HG03159 (cell line): Measurements from ENCODE around the gene NBPF1.
"Not testable (repeated sequence)": the region's sequence is repeated elsewhere in the genome, so short reads cannot be mapped to it uniquely, and the experiment has no call there.

Experiments used
- ATAC-seq: cut with Tn5 transposase; IDR thresholded peaks from one replicate; pipeline ENCODE4 v1.9.1; 2021; ENCODE audit warnings: mild to moderate bottlenecking, moderate library complexity; ENCODE audit not compliant: unreplicated experiment

Gene NBPF1

DNA sequence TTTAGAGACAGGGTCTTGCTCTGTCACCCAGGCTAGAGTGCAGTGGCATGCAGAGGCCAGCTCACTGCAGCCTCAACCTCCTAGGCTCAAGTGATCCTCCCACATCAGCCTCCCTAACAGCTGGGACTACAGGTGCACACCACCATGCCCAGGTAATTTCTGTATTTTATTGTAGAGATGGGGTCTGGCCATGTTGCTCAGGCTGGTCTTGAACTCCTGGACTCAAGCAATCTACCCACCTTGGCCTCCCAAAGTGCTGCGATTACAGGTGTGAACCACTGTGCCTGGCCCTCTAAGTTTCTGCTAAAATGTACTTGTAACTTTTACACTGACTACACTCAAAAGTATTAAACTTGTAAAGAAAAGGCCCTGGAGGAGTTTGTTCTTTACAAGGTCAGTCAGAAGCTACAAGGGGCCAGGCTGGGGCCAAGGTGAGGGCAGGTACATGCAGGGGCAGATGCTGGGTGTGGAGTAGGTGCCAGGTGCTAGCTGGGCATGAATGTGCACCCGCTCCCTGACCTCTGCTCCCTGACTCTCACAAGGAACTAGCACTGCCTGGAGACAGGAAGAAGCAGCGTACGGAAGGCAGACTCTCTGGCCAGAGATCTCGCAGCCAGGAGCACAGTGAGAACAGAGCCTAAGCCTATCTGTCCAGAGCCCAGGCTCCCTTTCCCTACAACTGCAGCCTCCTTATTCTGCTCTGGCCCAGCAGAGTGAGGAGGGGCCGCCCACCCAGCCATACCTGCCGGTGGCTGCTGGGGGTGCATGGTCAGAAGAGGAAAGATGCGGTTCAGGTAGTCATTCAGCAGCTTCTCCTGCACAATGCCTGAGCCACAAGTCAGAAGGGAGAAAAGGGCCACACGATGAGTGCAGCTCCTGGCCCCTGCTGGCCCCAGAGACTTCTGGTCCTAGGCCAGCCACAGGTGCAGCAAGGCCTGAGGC is 28.9 kb upstream of the NBPF1 start:
- not testable (repeated sequence) for ATAC-seq

DNA sequence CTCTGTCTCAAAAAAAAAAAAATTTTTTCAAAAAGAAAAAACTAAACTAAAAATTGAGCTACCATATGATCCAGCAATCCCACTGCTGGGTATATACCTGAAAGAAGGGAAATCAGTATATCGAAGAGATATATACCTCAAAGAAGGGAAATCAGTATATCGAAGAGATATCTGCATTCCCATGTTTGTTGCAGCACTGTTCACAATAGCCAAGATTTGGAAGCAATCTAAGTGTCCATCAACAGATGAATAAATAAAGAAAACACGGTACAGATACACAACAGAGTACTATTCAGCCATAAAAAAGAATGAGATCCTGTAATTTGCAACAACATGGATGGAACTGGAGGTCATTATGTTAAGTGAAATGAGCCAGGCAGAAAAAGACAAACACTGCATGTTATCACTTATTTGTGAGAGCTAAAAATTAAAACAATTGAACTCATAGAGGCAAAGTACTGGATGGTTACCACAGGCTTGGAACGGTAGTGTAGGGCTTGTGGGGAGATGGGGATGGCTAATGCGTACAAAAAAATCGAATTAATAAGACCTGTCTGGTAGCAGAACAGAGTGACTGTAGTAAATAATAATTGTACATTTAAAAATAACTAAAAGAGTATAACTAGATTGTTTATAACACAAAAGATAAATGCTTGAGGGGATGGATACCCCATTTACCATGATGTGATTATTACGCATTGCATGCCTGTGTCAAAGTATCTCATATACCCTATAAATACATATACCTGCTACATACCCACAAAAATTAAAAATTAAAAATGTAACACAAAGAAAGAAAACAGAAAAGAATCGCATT is 28.0 kb upstream of the NBPF1 start:
- ATAC-seq, result not testable (repeated sequence)

GRCh38 chr1:16639091-16640031 is 26.0 kb upstream of the NBPF1 start:
- not testable (repeated sequence) for ATAC-seq

- ATAC-seq, result not testable (repeated sequence)
Observed at GRCh38 chr1:16637941-16638778, 24.8 kb upstream of the NBPF1 start.

DNA sequence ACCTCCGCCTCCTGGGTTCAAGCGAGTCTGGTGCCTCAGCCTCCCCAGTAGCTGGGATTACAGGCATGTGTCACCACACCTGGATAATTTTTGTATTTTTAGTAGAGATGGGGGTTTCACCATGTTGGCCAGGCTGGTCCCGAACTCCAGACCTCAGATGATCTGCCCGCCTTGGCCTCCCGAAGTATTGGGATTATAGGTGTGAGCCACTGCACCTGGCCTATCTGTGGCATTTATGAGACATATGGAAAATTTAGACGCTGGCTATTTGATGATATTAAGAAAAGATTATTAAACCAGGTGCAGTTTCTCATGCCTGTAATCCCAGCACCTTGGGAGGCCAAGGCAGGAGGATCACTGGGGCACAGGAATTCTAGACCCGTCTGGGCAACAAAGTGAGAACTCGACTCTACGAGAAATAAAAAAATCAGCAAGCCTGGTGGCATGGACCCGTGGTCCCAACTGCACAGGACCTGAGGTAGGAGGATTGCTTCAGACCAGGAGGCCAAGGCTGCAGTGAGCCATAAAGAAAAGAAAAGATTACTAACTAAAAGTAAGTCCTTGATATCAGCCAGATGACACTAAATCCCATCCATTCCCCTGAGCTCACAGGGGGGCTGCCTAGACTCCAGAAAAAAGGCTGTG is 23.3 kb upstream of the NBPF1 start:
- not testable (repeated sequence) for ATAC-seq

GRCh38 chr1:16635959-16636358 is 22.6 kb upstream of the NBPF1 start:
- not testable (repeated sequence) for ATAC-seq

DNA sequence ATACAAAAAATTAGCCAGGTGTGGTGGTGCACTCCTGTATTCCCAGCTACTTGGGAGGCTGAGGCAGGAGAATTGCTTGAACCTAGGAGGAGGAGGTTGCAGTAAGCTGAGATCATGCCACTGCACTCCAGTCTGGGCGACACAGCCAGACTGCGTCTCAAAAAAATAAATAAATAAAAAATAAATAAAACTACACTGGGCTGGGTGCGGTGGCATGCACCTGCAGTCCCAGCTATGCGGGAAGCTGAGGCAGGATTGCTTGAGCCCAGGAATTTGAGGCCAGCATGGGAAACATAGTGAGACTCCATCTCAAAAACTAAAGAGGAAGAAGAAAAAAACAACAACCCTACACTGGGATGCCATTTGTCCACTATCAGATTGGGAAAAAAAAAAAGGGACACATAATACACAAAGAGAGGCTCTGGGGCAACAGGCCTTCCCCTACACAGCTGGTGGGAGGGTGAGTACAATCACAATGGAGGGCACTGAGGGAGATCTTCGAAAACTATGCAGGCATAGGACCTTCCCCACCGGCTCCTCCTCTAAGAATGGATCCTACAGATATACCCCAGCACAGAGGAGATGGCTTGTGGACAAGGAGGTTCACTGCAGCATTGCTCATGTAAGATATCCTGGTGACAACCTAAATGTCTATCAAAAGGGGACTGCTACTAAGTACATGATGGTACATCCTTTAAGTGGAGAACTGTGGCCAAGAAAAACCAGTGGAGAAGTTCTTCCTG is 20.3 kb upstream of the NBPF1 start:
- not testable (repeated sequence) for ATAC-seq

GRCh38 chr1:16632044-16632850 is 18.9 kb upstream of the NBPF1 start:
- not testable (repeated sequence) for ATAC-seq

DNA sequence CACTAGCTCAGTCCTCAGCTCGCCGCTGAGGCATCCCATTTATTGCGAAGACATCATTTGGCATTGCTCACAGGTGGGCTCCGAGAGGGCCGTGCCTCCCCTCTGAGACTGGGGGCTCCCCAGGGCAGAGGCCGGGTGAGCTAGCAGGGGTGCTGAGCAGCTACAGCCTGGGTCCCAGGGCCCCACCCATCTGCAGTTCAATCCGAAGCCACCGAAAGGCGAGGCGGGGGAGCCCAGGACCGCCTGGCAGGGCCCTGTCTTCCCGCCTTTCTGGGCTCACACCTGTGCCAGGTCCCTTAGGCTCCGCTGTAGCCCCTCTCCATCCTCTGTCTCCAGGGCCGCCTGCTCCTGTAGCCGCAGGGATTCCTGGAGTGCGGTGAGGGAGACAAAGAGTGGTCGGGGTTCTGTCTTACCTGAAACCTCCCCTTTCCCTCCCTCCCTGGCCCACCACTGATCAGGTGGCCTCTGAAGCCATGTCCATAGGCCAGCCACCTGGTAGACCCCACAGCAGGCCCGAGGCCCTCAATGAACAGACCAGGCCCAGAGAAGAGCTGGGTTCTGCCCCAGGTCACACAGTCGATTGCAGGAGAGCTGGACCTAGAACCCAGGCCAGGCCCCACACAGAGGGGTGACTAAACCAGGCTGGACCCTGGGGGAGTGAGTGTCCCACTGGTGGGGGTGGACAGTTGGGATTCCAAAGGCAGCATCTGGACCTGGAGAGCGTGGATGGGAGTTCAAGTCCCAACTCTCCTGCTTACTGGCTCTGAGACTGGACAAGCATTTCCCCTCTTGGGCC is 18.1 kb upstream of the NBPF1 start:
- ATAC-seq, result no peak

DNA sequence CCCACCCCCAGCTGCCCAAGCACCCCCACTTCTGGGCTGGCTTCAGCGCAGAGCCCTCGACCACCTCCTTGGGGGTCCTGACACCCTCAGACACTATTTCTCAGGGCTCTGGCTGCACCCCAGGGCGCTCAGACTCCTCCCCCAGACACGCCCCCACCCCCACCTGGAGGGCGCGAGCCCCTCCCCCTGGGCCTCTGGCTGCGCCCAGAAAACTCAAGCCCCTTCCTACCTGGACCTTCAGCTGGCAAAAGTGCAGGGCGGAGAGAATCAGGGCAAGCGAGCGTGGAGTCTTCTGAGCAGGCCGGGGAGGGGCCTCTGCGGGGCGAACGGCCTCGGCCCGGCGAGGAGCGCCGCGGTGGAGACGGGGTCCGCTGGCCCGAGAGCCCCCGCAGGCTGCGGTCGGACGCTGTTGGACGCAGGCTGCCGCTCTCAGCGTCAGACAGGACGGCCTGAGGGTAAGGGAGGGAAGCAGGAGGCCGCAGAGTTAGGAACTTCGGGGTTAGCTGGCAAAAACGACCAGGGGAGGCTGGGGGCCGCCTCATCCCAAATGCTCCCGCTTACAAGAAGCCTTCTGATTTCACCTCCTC is 17.4 kb upstream of the NBPF1 start:
- ATAC-seq, result no peak

GRCh38 chr1:16629916-16630530 is 16.7 kb upstream of the NBPF1 start:
- ATAC-seq, result not testable (repeated sequence)

- ATAC-seq, result no peak
Observed at GRCh38 chr1:16628361-16629111, 15.2 kb upstream of the NBPF1 start.

DNA sequence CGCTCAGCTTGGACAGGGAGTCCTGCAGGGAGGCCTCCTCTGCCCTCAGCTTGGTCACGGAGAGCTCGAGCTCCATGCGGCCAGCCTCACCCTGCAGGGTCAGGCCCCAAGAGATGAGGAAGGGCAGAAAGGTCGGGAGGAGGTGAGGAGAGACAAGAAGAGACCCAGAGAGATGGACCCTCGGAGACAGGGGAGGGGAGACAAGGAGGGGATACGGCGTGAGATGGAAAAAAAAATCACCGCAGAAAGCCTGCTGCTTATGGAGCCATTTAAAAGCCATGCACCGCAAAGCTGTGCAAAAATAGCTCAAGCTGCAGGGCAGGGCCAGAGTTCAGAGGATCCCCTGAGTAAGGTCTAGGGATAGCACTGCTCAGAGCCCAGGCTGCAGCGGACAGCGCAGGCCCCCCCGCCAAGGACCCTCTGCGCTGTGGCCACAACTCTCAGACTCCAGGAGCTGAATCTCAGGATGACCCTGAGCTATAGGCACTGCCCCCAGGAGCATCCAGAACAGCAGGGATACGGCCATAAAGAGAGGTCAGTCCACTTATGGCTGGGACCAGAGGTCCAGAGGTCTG is 13.1 kb upstream of the NBPF1 start:
- not testable (repeated sequence) for ATAC-seq

- ATAC-seq, result no peak
Observed at GRCh38 chr1:16625497-16626408, 12.4 kb upstream of the NBPF1 start.
